ENCODE measurements around the gene VPS41. TPM values are rescaled to one million over a fixed set of nuclear protein-coding genes. Genes with fewer than 3 reads are reported as not detected.

VPS41 gene
- total RNA-seq, 1 donor from 2014 or later = 72.1 TPM

- H3K9me3 Mint-ChIP-seq = peaks cover 8% of the 10 kb centered on the region
- H3K27ac Mint-ChIP-seq (ENCODE audit: unreplicated experiment) = no peak overlapping the region
- no peaks in the 10 kb centered on the region for H3K27me3 Mint-ChIP-seq (ENCODE audit: low read depth)
- no peak for TF ChIP-seq CTCF (conservative IDR thresholded peaks at IDR 0.05)
- no peaks in the 10 kb centered on the region for H3K4me1 Mint-ChIP-seq
- no peak overlapping the region for H3K4me3 Mint-ChIP-seq
- DNase-seq (ENCODE audit: low read depth, low spot score) = no peak
- peaks cover 24% of the 10 kb centered on the region for H3K36me3 Mint-ChIP-seq (ENCODE audit: low read depth)
Observed at GRCh38 chr7:38819463-38819862, 89.5 kb downstream of the VPS41 start.

- H3K27me3 Mint-ChIP-seq (ENCODE audit: low read depth) = no peaks in the 10 kb centered on the region
- no peaks in the 10 kb centered on the region for H3K4me1 Mint-ChIP-seq
- DNase-seq (ENCODE audit: low read depth, low spot score) = no peak
- no peak overlapping the region for H3K27ac Mint-ChIP-seq (ENCODE audit: unreplicated experiment)
- peaks cover 4% of the 10 kb centered on the region for H3K9me3 Mint-ChIP-seq
- H3K36me3 Mint-ChIP-seq (ENCODE audit: low read depth) = peaks cover 24% of the 10 kb centered on the region
- no peak overlapping the region for H3K4me3 Mint-ChIP-seq
- TF ChIP-seq CTCF (conservative IDR thresholded peaks at IDR 0.05) = no peak
Observed at GRCh38 chr7:38817526-38817925, 91.5 kb downstream of the VPS41 start.

GRCh38 chr7:38813768-38814167 is 95.2 kb downstream of the VPS41 start:
- no peak overlapping the region for H3K4me3 Mint-ChIP-seq
- peaks cover 4% of the 10 kb centered on the region for H3K9me3 Mint-ChIP-seq
- no peaks in the 10 kb centered on the region for H3K4me1 Mint-ChIP-seq
- H3K27ac Mint-ChIP-seq (ENCODE audit: unreplicated experiment) = no peak overlapping the region
- H3K36me3 Mint-ChIP-seq (ENCODE audit: low read depth) = peaks cover 24% of the 10 kb centered on the region
- no peak for DNase-seq (ENCODE audit: low read depth, low spot score)
- no peak for TF ChIP-seq CTCF (conservative IDR thresholded peaks at IDR 0.05)
- H3K27me3 Mint-ChIP-seq (ENCODE audit: low read depth) = no peaks in the 10 kb centered on the region

GRCh38 chr7:38806912-38807311 is 102.1 kb downstream of the VPS41 start:
- no peaks in the 10 kb centered on the region for H3K27me3 Mint-ChIP-seq (ENCODE audit: low read depth)
- H3K4me1 Mint-ChIP-seq = peaks cover 10% of the 10 kb centered on the region
- no peaks in the 10 kb centered on the region for H3K9me3 Mint-ChIP-seq
- H3K4me3 Mint-ChIP-seq = no peak overlapping the region
- TF ChIP-seq CTCF (conservative IDR thresholded peaks at IDR 0.05) = no peak
- no peak overlapping the region for H3K27ac Mint-ChIP-seq (ENCODE audit: unreplicated experiment)
- no peak for DNase-seq (ENCODE audit: low read depth, low spot score)
- H3K36me3 Mint-ChIP-seq (ENCODE audit: low read depth) = no peaks in the 10 kb centered on the region

- no peaks in the 10 kb centered on the region for H3K27me3 Mint-ChIP-seq (ENCODE audit: low read depth)
- H3K4me1 Mint-ChIP-seq = no peaks in the 10 kb centered on the region
- DNase-seq (ENCODE audit: low read depth, low spot score) = no peak
- no peaks in the 10 kb centered on the region for H3K9me3 Mint-ChIP-seq
- H3K4me3 Mint-ChIP-seq = no peak overlapping the region
- no peak overlapping the region for H3K27ac Mint-ChIP-seq (ENCODE audit: unreplicated experiment)
- no peak for TF ChIP-seq CTCF (conservative IDR thresholded peaks at IDR 0.05)
- H3K36me3 Mint-ChIP-seq (ENCODE audit: low read depth) = no peaks in the 10 kb centered on the region
Observed at GRCh38 chr7:38801786-38802185, 107.2 kb downstream of the VPS41 start.
